SK-N-SH treated with all-trans-retinoic acid at 6 μM for 48 hours (cell line): ENCODE results near the gene KIAA1549.

Experiments used
- ARNTL ChIP-seq: fragments of 450-650 bp; formaldehyde crosslinking; IDR thresholded peaks from 2 replicates; pipeline ENCODE4 v1.5.0; 2020; ENCODE audit warnings: low read depth, mild to moderate bottlenecking, moderate library complexity, borderline replicate concordance
- BACH2 ChIP-seq: fragments of 250-450 bp; sonication (Bioruptor Pico); IDR thresholded peaks from 2 replicates; pipeline ENCODE4 v1.9.0; 2021; ENCODE audit warnings: mild to moderate bottlenecking, borderline replicate concordance
- CREB5 ChIP-seq: fragments of 250-450 bp; sonication (Bioruptor Pico); IDR thresholded peaks from 2 replicates; pipeline ENCODE4 v1.5.1; 2020; ENCODE audit warnings: low read depth, mild to moderate bottlenecking, moderate library complexity
- POU6F1 ChIP-seq: fragments of 250-450 bp; sonication (Bioruptor Pico); IDR thresholded peaks from 2 replicates; pipeline ENCODE4 v1.8.0; 2021; ENCODE audit warnings: low read depth, mild to moderate bottlenecking, moderate library complexity, borderline replicate concordance
- TOX ChIP-seq: fragments of 250-450 bp; sonication (Bioruptor Pico); IDR thresholded peaks from 2 replicates; pipeline ENCODE4 v1.8.0; 2021; ENCODE audit warnings: mild to moderate bottlenecking, moderate library complexity, borderline replicate concordance
- ZFP3 ChIP-seq: fragments of 250-450 bp; sonication (Bioruptor Pico); IDR thresholded peaks from 2 replicates; pipeline ENCODE4 v1.5.0; 2020; ENCODE audit warnings: mild to moderate bottlenecking, moderate library complexity

GRCh38 chr7:138863931-138864330, 117.3 kb downstream of the KIAA1549 start:
- TF ChIP-seq CREB5 (no peak), ZFP3 (CRISPR knock-in tag) (no peak), POU6F1 (no peak), BACH2 (no peak), TOX (CRISPR knock-in tag) (no peak), ARNTL (CRISPR knock-in tag) (no peak)
